Heart left ventricle (tissue), 13 donors: ENCODE measurements around the gene METRN.

ENCODE experiments used
- POLR2A ChIP-seq, 2 donors: fragments of 450-650 bp; IDR thresholded peaks; one replicate each; pipeline ENCODE4 v1.6.1; 2017; ENCODE audit warnings: antibody characterized with exemption in 2 of 2, mild to moderate bottlenecking in 2 of 2, moderate library complexity in 2 of 2
- TF ChIP-seq, protein P1 (sequence below), 12 donors: fragments of 200-600 bp; sonication (generic) in 4 of 12; IDR thresholded peaks; one replicate each; pipeline versions ENCODE4 v1.5.0 to v1.8.0; 2018 to 2022; ENCODE audit warnings: antibody characterized with exemption in 12 of 12, mild to moderate bottlenecking in 5 of 12
- donor health status: ischemic (EF 13 %, LVEDD 7.1; RV severe dilation, severe dysfunction).
- donor health status: DM: no; HTN: yes; CAD: no.
- donor health status: DM: no; HTN: no; CAD: no.
- donor health status: ischemic (EF 25% LVEDD 6.9; RV normal size, moderate dysfunction).
- donor health status: ischemic (EF 25% LVEDD 5.7; RV mildly dilated, moderate dysfunction).
- donor health status: ischemic (EF 35%, LVEDD 5.7; RV mildly dilated, moderate dysfunction).
- donor health status: nonischemic (EF 11% LVEDD 7.7; RV severe dilation, severe dysfunction).
- donor health status: DM: yes; HTN: yes; CAD: no.
- donor health status: PGD.
- donor health status: ischemic (EF 29% LVEDD 5.4; RV normal size, mild dysfunction).
- donor health status: nonischemic (EF 23%, LVEDD 6.1; RV moderate dilation, normal function).

DNA sequence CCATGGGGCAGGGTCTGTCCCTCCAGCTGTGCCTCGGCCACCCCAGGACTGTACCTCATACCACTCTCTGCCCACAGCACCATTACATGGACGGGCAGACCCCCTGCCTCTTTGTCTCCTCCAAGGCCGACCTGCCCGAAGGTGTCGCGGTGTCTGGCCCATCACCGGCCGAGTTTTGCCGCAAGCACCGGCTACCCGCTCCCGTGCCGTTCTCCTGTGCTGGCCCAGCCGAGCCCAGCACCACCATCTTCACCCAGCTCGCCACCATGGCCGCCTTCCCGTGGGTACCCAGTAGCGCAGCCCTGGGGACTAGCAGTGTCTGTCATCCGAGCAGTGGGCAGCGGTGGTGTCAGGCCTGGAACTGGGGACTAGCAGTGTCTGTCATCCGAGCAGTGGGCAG is 42.1 kb upstream of the METRN start:
- TF ChIP-seq, protein P1, sequence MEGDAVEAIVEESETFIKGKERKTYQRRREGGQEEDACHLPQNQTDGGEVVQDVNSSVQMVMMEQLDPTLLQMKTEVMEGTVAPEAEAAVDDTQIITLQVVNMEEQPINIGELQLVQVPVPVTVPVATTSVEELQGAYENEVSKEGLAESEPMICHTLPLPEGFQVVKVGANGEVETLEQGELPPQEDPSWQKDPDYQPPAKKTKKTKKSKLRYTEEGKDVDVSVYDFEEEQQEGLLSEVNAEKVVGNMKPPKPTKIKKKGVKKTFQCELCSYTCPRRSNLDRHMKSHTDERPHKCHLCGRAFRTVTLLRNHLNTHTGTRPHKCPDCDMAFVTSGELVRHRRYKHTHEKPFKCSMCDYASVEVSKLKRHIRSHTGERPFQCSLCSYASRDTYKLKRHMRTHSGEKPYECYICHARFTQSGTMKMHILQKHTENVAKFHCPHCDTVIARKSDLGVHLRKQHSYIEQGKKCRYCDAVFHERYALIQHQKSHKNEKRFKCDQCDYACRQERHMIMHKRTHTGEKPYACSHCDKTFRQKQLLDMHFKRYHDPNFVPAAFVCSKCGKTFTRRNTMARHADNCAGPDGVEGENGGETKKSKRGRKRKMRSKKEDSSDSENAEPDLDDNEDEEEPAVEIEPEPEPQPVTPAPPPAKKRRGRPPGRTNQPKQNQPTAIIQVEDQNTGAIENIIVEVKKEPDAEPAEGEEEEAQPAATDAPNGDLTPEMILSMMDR (IDR thresholded peaks at IDR 0.05): no peak
- TF ChIP-seq POLR2A (IDR thresholded peaks at IDR 0.05): no peak
